Stimulated activated CD8-positive, alpha-beta memory T cell treated with anti-CD3 and anti-CD28 coated beads, Interleukin-7, amount 100 ng/mL, for 48 hours (primary cell): Measurements from ENCODE around the gene IL20.
A peak's percentile ranks its signal among the peaks of the same experiment; 100 is the strongest.

Experiments
- DNase-seq, 2 donors: peaks; one replicate each; pipeline ENCODE4 v3.0.0-alpha.2; 2020; ENCODE audit warnings: low read depth in 1 of 2; ENCODE audit errors: extremely low read depth in 1 of 2

Gene IL20

DNA sequence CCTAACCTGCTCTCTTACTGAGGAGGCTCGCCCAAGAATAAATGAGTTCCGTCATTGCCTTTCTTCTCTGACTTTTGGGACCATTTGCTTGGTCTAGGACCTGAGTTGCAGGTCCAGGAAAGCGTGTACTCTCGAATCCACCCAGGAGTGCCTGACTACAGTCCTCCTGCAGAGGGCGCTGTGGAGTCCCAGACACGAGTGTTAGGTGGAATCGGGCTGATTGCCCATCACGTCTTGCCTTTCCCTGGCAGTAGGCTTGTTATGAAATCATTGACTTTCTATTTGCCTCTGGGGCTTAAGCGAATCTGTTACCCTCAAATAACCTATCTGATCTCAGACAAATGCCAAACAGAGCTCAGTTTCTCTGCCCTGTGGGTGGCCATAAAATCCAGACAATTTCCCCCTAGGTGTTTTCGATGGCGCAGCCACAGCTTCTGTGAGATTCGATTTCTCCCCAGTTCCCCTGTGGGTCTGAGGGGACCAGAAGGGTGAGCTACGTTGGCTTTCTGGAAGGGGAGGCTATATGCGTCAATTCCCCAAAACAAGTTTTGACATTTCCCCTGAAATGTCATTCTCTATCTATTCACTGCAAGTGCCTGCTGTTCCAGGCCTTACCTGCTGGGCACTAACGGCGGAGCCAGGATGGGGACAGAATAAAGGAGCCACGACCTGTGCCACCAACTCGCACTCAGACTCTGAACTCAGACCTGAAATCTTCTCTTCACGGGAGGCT is at the start of gene IL20:
Gene IL20 (plus strand): TSS at position 685 of the 733 bp plus-strand sequence. CDS start 230 bp downstream, outside the sequence.
- DNase-seq: peak; percentile 54 to 77

- no peak for DNase-seq
These were observed 48.8 kb upstream of the IL20 start for GRCh38 chr1:206816390-206817287.

DNA sequence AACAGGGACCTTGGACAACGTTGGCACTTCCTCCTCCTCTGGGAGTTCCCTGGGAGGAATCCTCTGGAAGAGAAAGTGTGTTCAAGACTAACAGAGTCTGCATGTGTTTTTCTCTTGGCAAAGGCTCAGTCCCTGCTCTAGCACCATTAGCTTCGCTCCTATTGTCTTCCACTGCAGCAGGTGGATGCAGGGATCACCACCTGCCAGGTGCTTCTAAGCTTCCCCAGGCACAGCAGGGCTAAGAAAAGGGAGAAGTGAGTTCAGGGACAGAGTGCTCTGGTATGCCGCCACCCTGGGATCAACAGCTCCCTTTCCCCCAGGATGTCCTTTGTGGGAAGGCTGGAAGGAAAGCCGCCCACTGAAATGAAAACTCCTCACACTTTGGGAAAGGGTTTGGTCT is 43.9 kb upstream of the IL20 start:
- DNase-seq: no peak

GRCh38 chr1:206823727-206824126 is 41.7 kb upstream of the IL20 start:
- DNase-seq: no peak

DNA sequence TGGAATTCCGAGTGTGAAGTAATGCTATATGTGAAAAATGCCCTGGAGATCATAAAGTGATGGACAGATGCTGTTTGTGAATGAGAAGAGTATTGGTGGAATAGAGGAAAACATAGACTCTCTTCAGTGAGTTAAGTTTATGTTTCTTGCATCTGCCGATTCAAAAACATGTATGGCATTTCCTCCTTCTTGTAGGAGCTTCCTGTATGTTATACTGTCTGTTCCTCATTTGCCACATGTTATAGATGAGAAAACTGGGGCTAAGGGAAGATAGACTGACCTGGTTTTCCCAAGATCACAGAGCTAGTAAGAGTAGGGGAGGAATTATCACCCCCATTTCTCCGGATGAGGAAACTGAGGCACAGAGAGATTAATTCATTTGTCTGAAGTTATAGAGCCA is 41.1 kb upstream of the IL20 start:
- DNase-seq: no peak

DNA sequence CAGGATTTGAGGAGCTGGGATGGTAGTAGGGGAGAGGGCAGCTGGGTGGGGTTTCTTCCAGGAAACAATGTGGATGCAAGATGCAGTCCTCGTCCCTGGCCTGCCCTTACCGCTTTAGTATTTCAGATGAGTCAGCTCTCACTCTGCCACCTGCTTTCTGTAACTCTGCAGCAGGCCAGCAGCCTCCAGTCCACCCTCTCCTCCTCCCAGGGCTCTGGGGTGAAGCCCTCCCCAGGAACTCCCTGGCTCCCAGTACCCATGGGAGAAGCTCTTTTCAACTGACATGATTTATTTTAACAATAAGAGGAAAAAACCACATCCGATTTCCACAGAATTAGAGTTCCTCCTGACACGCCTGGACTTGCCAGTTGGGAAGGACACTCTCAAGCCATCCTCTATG is 39.0 kb upstream of the IL20 start:
- no peak for DNase-seq

DNA sequence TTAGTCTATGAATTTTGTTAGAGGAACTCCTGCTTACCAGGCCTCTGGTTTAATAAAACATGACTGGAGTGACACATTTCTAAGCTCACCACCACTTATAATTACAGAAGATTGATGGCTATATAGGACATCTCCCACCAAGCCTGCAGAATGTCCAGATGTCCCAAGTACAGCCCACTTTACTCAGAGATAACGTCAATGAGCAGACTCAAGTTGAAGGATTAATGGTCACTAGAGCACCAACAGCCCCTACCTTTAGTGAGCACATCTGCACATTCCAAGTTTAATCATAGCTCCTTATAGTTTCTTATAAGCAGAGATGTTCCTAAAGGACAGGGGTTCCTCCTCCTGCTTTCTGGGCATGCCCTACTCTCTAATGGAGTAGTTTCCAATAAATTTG is 37.4 kb upstream of the IL20 start:
- DNase-seq: no peak

- DNase-seq: no peak
These were observed 36.7 kb upstream of the IL20 start for GRCh38 chr1:206828765-206829164.

DNA sequence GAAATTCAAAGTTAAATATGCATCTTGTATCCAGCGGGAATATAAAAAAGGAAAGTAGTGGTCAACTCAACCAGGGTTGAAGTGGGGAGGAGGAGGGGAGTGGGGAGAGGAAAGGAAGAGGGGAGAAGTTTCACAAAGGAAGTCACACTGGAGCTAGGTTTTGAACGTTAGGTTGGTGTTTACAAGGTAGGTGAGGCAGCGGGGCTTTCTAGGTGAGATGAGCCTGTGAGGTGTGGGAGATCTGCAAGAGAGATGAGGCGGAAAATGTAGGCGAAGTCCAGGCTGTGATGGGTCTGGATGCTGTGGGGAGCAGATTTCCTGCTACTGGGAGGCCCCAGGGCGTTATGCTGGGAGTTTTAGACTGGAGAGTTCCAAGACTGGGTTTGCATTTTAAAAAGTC is 36.1 kb upstream of the IL20 start:
- no peak for DNase-seq

GRCh38 chr1:206829875-206830274 is 35.5 kb upstream of the IL20 start:
- no peak for DNase-seq

GRCh38 chr1:206831650-206832049 is 33.8 kb upstream of the IL20 start:
- DNase-seq: no peak

DNA sequence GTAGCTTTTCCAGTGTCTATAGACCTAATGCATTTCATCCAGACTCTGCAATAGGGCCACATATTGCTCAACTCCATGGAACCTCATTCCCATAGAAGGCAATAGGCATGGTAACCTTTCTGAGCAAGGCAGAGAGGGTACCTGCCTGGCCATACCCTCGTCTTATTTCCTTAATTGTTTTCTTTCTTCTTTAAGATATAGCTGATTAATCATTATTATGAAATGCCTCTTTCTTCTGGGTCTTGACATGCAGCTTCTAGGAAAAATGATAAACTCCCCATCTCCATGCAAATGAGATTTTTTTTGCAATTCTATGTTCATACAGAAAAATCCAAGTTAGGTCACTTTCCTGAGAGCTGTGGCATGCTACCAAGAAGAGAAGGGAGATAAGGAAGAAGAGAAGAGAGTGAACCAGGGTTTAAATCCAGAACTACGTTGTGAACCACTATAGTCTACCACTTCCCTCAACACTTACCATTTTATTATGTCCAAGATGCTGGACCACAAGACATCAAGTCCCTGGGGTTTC is 33.0 kb upstream of the IL20 start:
- no peak for DNase-seq

GRCh38 chr1:206833106-206833680 is 32.2 kb upstream of the IL20 start:
- DNase-seq: no peak

DNA sequence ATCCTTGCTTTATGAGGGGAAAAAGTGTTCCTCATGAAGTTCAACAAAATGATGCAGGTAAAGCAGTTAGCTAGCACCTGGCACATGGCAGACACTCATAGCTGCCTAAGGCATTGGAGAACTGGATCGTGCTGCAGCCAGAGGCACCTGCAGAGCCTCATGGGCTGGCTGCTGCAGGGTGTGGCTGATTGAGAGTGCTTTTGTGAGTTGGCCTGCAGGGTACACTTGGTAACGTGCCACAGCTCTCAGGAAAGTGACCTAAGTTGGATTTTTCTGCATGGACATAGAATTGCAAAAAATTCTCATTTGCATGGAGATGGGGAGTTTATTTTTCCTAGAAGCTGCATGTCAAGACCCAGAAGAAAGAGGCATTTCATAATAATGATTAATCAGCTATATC is 31.6 kb upstream of the IL20 start:
- DNase-seq: no peak

DNA sequence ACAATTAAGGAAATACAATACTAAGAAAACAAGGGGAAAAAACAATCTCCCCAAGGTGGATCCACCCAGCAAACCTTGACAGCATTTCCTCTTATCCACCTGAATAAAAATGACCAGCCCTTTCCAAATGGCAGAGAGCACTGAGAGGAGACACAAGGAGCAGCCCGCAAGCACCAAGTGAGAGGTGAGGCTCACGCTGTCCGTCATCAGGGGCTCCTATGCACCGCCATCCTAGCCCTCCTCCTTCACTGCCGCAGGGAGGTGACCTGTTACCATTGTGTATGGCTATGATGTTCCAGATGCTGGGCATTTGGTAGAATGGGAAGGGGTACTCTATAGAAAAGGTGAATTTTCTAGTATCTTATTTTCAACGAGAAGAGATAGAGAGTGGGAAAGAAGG is 31.2 kb upstream of the IL20 start:
- DNase-seq: no peak

DNA sequence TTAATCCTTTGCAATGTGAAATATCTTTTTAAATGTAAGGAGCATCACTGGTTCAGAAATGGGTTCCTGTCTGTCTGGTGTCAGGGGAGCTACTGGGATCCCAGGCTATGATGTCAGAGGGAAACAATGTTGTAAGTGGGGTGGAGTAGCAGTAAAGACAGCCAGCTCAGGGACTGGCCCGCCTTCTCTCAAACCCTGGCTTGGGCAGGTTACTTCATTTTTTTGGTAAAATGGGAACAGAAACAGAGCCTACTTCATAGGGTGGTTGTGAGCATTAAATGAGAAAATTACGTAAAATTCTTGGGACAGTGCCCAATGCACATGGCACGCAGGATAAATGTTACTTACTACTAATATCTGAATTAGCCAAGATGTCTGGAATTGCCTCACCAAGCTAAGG is 30.7 kb upstream of the IL20 start:
- DNase-seq: no peak

DNA sequence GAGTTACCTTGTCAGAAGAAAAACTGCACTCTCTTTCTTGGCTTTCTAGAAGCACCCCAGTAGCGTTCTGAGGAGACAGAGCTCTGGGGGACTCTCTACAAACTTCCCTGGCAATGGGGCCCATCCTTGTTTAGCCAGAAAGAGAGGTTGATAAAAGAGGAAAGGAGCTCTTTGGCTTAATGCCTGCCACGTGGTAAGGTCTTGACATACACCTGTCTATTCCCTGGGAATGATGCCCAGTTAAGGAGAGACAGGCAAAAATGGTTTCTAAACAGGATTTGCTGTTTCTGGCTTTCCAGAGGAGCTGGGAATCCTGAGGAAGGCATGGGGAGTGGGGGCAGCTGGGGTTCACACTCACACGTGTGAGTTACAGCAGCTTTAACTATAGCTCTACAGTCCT is 30.2 kb upstream of the IL20 start:
- DNase-seq: no peak

DNA sequence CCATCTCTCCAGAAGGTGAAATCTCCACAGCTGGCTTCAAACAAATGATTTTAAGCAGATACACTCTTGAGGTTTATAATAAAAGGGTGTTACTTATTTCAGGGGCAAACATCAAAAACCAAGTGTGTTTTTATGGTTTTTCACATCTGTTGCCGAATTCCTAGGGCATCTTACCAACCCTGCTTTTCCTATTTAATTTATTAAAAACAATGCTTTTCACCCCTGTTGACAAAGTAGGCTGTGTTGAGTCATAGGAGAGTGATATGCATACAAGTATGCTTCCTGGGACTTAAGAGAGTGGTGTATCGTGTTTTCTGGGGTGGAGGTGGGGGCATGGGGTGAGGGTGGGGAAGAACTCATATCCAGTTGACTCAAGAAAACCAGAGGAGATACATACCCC is 29.3 kb upstream of the IL20 start:
- DNase-seq: no peak

GRCh38 chr1:206839006-206839560 is 26.3 kb upstream of the IL20 start:
- DNase-seq: no peak

DNA sequence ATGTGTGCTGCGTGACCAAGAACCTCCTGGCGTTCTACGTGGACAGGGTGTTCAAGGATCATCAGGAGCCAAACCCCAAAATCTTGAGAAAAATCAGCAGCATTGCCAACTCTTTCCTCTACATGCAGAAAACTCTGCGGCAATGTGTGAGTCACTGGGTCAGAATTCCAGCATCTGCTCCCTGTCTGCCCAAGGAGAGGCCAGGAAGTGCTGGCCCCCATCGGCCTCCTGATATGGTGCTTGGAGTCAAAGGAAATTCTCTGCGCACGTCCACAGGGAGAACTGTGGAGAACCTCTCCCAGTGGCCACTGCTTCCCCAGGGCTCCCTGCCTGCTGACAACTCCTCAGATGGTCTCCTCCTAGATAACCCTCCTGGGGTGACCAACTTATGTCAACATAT is 25.6 kb upstream of the IL20 start:
- no peak for DNase-seq

DNA sequence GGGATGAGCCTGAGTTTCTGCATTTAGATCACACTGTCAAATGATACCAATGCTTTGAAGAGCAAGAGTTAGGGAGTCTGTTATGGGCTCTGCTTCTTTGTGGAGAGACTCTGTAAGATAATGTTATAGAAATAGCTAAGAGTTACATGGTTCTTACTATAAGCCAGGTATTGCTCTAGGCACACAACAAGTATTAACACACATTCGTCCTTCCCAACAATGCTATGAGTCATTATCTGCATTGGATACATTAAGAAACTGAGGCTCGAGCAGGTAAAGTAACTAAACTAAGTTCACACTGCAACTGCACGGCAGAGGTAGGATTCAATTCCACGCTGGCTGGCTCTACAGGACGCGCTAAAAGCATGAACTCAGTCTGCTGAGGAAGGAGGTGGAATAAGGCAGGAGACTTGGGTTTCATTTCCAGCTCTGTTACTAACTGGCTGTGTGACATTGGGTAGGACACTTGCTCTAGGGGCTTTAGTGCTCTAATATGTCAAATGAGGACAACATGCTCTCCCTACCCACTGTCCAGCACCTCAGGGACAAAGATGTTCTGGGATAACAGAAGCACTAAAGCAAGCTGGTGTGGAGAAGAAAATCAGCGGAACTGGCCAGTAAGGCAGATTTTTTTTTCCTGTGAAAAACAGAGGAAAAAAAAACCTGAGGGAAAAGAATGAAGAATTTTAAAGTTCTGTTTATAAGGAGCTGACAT is 23.7 kb upstream of the IL20 start:
- DNase-seq: no peak
